ENCODE measurements around the gene FAM13C.
"Not testable (repeated sequence)": the region's sequence is repeated elsewhere in the genome, so short reads cannot be mapped to it uniquely, and the experiment has no call there.

FAM13C gene

DNA sequence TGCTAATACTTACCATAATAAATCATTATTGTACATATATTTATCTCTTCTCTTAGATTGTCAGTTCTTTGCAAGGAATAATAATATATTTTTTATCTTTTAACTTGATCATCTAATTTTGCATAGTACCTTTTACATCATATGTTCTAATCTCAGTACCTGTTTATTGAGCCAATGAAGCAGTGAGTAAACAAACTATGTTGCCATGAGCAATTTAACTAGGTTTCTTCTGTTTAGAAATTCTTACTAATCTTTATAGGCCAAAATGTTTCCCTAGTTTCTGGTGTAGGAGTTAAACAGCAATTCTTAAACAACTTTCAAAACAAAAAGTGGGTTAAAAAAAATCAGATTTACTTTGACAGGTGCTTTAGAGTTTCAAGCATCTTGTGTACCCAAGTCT is 124.6 kb downstream of the FAM13C start:
- DNase-seq (ENCODE audit: low read depth in 2 of 3, low spot score in 2 of 3) = no peak

DNA sequence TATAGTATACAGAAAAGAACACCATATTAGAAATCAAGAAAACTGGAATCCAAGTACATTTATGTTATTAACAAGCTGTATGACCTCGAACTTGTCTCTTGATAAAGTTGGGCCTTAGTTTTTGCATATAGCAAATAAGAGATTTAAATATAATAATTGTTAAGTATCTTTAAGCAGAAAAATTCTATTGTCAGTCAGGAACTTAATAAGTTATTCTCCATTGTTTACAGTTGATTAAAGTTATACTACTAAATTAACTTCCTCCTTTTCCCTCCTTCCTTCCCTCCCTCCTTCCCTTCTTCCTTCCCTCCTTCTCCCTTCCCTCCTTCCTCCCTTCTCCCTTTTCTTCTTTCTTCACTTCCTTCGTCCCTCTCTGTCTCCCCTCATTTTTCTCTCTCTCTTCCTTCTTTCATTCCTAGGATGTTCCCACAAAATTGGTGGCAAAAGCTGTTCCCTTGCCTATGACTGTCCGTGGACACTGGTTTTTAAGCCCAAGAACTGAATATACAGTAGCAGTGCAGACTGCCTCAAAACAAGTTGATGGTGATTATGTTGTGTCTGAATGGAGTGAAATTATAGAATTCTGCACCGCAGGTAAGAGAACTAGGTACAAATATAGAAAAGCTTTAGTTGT is 126.2 kb downstream of the FAM13C start:
- no peak for DNase-seq (ENCODE audit: low read depth in 2 of 3, low spot score in 2 of 3)

DNA sequence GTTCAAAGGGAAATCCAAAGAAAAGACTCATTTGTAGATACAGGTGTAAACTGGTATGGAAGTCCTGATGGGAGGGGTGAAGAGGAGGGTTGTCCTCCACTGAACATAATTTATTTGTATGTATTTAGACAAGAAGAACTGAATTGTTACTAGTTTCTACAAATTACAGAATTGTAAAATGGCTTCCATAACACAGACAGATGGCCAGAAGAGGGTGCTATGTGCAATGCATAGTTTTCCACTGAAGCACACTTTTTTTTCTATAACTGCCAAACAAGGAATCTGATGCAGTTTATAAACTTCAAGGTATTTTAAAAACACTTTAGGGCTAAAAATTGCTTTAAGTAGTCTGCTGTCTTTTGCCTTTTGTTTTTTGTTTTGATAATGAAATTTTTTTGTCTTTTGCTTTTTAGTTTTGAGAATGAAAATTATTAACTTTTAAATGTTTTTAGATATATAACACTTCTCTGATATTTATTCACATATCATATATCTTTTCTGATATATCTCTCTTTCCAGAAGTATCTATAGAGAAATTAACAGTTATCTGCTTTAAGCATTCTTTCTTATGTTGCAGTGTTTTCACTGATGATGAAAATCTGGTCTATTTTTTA is 127.4 kb downstream of the FAM13C start:
- DNase-seq (ENCODE audit: low read depth in 2 of 3, low spot score in 2 of 3) = no peak

DNA sequence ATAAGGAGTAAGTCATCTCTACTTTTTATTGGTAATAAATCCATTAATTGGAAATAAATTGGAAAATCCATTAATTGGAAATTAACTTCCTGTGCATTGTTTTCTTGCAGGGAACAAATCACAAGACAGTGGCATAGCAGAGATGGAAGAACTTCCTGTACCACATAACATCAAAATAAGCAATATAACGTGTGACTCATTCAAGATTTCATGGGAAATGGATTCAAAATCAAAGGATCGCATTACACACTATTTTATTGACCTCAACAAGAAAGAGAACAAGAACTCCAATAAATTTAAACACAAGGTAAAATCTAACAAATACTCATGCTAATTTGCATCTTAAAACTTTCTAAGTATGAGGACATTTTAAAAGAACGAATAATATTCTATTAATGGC is 128.2 kb downstream of the FAM13C start:
- no peak for DNase-seq (ENCODE audit: low read depth in 2 of 3, low spot score in 2 of 3)

DNA sequence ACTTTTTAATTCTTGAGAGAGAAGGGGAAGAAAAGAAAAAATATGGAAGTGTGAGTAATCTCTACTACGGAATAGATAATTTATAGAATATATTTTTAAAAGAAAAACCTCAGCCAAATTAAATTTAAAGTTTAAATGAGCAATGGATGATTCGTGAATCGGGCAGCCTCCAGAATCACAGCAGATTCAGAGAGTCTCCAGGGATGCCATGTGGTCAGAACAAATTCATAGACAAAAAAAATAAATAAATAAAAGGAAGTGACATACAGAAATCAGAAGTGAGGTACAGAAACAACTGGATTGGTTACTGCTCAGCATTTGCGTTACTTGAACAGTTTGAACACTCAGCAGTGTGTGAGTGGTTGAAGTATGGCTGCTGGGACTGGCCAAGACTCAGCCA is 132.9 kb downstream of the FAM13C start:
- DNase-seq (ENCODE audit: low read depth in 2 of 3, low spot score in 2 of 3) = no peak

DNA sequence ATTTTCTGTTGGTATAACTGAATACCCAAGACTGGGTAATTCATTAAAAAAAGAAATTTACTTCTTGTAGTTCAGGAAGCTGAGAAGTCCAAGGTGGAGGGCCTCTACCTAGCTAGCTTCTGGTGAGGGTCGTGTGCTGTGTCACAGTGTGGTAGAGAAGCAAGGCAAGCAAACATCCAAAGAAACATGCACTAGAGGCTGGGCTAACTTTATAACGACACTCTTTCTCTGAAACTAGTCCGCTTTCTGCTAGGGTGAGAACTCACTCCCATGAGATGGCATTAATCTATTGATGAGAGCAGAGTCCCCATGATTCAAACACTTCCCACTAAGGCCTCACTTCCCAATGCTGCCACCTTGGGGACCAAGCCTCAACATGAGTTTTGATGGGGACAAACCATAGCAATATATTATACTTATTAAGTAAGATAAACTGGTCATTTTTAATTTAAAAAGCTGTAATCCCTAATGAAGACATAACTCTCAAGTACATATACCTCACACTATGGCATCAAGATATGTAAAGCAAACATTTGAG is 135.1 kb downstream of the FAM13C start:
- no peak for DNase-seq (ENCODE audit: low read depth in 2 of 3, low spot score in 2 of 3)

DNA sequence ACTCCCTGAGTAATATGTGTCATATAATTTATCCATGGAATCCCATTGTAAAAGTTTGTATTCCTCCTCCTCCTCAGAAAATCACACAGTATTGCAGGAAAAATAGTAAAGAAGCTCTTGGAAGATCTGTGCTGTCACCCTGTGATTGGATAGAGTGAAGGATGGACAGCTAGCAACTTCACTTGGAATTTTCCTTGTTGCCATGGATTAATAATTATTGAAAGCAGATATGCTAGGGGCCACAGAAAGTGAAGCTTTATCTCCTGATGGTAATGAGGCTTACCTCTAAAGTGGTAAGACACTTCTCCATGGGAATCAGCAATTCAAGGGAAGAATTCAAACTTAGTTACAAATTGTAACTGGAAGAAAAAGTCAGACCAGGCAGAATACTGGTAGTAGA is 137.1 kb downstream of the FAM13C start:
- DNase-seq (ENCODE audit: low read depth in 2 of 3, low spot score in 2 of 3) = no peak

DNA sequence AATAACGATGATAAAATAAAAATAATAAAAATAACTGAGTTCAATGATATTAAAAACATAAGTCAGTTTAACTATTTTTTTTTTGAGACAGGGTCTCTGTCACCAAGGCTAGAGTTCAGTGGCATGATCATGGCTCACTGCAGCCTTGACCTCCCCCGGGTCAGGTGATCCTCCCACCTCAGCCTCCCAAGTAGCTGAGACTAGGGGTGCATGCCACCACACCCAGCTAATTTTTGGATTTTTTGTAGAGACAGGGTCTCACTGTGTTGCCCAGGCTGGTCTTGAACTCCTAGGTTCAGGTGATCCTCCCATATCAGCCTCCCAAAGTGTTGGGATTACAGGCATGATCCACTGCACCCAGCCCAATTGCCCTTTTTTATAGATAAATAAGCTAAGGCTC is 138.8 kb downstream of the FAM13C start:
- not testable (repeated sequence) for DNase-seq (ENCODE audit: low read depth in 2 of 3, low spot score in 2 of 3)

DNA sequence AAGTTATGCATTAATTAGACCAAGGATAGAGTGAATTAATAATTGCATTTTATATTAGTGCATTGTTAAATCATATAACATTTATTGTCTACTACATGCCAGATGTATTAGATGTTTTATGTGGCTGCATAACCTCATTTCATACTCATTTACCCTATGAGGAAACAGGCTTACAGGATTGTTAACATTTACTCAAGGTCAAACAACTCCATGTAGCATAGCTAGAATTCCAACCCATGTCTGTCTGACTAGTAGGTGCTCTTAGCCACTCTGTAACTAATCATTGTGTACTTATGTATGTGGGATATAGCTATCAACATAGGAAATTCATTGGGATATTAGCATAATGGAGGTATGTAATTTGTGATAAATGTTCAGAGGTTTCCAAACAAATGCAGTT is 139.6 kb downstream of the FAM13C start:
- DNase-seq (ENCODE audit: low read depth in 2 of 3, low spot score in 2 of 3) = no peak

DNA sequence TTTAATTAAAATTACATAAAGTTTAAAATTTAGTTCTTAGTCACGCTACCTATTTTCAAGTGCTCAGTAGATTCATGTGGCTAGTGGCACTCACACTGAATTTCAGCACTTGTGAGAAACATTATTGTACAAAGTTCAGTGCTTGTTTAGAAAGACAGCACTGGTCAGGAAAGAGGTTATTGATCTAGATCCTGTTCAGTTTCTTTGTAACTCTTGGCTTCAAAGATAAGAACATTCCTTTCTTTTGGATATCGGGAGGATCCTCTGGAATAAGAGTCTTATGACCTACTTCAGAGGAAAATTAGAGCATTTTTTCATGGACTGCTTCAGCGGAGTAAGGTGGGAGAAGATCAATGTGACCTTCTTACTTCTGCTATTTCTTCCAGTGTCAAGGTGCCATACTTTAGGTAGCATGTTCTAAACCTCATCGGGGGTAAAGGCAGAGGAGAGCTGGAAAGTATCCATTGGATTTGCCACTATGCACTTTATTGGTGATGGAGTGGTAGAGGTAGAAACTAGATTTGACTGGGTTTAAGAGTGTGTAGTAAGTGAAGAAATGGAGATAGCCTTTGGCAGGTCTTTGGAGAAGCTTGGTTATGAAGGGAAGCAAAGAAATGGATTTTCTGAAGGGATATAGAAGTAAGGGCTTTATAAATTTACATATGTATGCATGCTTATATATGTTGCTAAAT is 146.0 kb downstream of the FAM13C start:
- no peak for DNase-seq (ENCODE audit: low read depth in 2 of 3, low spot score in 2 of 3)

DNA sequence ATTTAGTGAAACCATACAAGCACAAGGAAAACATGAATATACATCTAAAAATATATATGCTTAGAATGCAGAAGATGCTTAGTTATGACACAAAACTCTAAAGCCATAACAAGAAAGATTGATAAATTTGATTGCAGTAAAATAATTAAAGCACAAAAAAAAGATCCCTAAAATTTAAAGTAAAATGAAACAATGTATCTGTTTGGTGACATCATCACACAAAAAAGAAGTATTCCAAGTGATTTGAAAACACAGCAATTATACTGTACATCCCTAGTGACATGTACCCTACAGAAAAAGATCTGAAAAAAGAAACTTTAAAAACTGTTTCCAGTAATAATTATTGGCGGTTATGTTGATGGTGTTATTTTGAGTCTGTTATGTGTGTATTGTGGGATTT is 148.2 kb downstream of the FAM13C start:
- no peak for DNase-seq (ENCODE audit: low read depth in 2 of 3, low spot score in 2 of 3)

DNA sequence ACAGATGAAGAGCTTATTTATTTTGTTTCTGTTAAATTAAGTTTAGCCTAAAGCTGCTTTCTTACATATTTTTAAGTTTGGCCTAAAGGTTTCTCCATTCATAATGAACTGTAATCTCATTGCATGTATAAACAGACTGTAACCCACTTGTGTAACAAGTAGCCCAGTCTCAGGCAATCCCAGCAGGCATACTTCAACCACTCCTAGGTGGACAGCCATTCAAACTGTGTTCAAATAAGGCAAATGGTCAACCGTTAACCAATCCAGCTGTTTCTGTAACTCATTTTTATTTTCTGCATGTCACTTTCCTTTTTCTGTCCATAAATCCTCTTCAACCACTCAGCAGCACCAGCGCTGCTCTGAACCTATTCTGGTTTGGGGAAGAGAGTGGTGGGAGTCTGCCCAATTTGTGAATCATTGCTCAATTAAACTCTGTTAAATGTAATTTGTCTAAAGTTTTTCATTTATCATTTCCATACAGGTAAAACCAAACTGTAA is 150.0 kb downstream of the FAM13C start:
- DNase-seq (ENCODE audit: low read depth in 2 of 3, low spot score in 2 of 3) = no peak

DNA sequence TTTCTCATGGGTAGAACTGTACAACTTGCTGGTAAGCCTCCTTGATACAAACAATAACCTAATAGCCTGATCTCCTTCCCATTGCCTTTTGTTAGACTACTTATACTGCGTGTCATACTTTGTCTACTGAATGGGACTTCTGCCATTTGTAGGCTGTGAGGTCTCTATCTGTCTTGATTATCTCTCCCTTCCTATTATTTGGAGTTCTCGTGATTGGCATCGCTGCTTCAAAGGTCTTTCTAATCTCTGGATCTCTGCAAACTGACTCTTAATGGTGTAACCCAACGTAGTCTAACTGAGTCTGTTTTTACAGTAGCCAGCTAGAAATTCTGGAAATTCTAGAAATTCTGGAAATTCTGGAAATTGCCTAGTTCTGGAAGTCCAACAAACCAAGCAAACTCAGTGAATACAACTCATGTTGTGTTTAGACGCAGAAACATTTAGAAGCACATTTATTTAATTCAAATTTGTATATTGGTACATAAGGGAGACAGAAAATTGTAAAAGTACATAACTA is 156.1 kb downstream of the FAM13C start:
- no peak for DNase-seq (ENCODE audit: low read depth in 2 of 3, low spot score in 2 of 3)

Measured in activated CD8-positive, alpha-beta memory T cell treated with anti-CD3 and anti-CD28 coated beads for 48 hours (primary cell).